Endodermal cell (in vitro differentiated cells): ENCODE results near the gene ZNF214. TPM values are rescaled to one million over a fixed set of nuclear protein-coding genes. Genes with fewer than 3 reads are reported as not detected.

ENCODE experiments used
- DNase-seq: peaks from one replicate; pipeline ENCODE4 v3.0.0-alpha.2; 2017
- H3K27ac ChIP-seq: 2 replicates; pipeline ENCODE4 v1.5.1; 2013; ENCODE audit warnings: mild to moderate bottlenecking, low read depth, low read length, moderate library complexity
- H3K27me3 ChIP-seq: 2 replicates; pipeline ENCODE4 v1.6.1; 2013; ENCODE audit warnings: mild to moderate bottlenecking, low read length, moderate library complexity; ENCODE audit not compliant: insufficient read depth, control insufficient read depth, poor library complexity, severe bottlenecking
- H3K36me3 ChIP-seq: 2 replicates; pipeline ENCODE4 v1.7.0; 2013; ENCODE audit warnings: mild to moderate bottlenecking, low read length, moderate library complexity; ENCODE audit not compliant: control insufficient read depth, insufficient read depth
- H3K4me1 ChIP-seq: one replicate; pipeline ENCODE4 v1.7.0; 2013; ENCODE audit warnings: low read length; ENCODE audit not compliant: control insufficient read depth, insufficient read depth
- H3K4me3 ChIP-seq: 2 replicates; pipeline ENCODE4 v1.5.1; 2013; ENCODE audit warnings: mild to moderate bottlenecking, low read length, moderate library complexity
- H3K9ac ChIP-seq: 2 replicates; pipeline ENCODE4 v1.6.1; 2013; ENCODE audit warnings: mild to moderate bottlenecking, low read length, moderate library complexity; ENCODE audit not compliant: poor library complexity, severe bottlenecking; ENCODE audit errors: extremely low read depth
- H3K9me3 ChIP-seq: 2 replicates; pipeline ENCODE4 v1.6.1; 2013; ENCODE audit warnings: mild to moderate bottlenecking, low read length, moderate library complexity; ENCODE audit not compliant: control insufficient read depth
- H3K27ac Mint-ChIP-seq: 2 replicates; pipeline ENCODE4 v1.8.0; 2020; ENCODE audit warnings: mixed read lengths
- H3K27me3 Mint-ChIP-seq: 2 replicates; pipeline ENCODE4 v1.8.0; 2021; ENCODE audit warnings: mild to moderate bottlenecking, mixed read lengths; ENCODE audit not compliant: insufficient read depth
- H3K36me3 Mint-ChIP-seq: 2 replicates; pipeline ENCODE4 v1.8.0; 2020; ENCODE audit warnings: low read depth, mixed read lengths
- H3K4me1 Mint-ChIP-seq: 2 replicates; pipeline ENCODE4 v1.8.0; 2020; ENCODE audit warnings: mixed read lengths
- H3K4me3 Mint-ChIP-seq: 2 replicates; pipeline ENCODE4 v1.8.0; 2020; ENCODE audit warnings: mild to moderate bottlenecking, moderate library complexity, mixed read lengths
- H3K9me3 Mint-ChIP-seq: 2 replicates; pipeline ENCODE4 v1.8.0; 2020; ENCODE audit warnings: mild to moderate bottlenecking, mixed read lengths
- CTCF ChIP-seq: fragments of 200-600 bp; sonication (generic); conservative IDR thresholded peaks from 2 replicates; pipeline ENCODE4 v1.5.0; 2021; ENCODE audit warnings: antibody characterized with exemption, mild to moderate bottlenecking
- WGBS, 2 experiments: methylation state at CpG; one replicate each; pipeline versions ENCODE4 v1.1.5 to v1.1.7; 2013; ENCODE audit warnings: missing lambda C conversion rate in 2 of 2, mixed read lengths in 1 of 2; ENCODE audit not compliant: insufficient coverage in 1 of 2, insufficient read length in 1 of 2; 5-methylcytosine and 5-hydroxymethylcytosine counted together
- total RNA-seq, 2 donors: library from RNA; stranded (reverse); fragmentation: NEBNext Ultra II Directional in 1 of 2; extraction: Animal tissue kit (Norgen Biotek cat#: 25700) in 1 of 2; gene quantifications; 2 replicates in 1 of 2; 3 replicates in 1 of 2; pipeline ENCODE4 v1.2.1, GENCODE V29; 2021

ZNF214 gene
- total RNA-seq, 2 donors from 2014 or later = 8.0 to 10.8 TPM

GRCh38 chr11:7046474-7047175 is 26.5 kb upstream of the ZNF214 start:
- H3K4me3 ChIP-seq = no peak overlapping the region
- Mint-ChIP-seq H3K27ac (no peak overlapping the region), H3K9me3 (no peaks in the 10 kb centered on the region), H3K4me1 (no peaks in the 10 kb centered on the region), H3K4me3 (no peak overlapping the region), H3K36me3 (no peaks in the 10 kb centered on the region), H3K27me3 (no peaks in the 10 kb centered on the region)
- no peaks in the 10 kb centered on the region for H3K9me3 ChIP-seq
- no peak overlapping the region for H3K27ac ChIP-seq
- TF ChIP-seq CTCF = no peak
- no peaks in the 10 kb centered on the region for H3K27me3 ChIP-seq
- H3K4me1 ChIP-seq = no peaks in the 10 kb centered on the region
- no peak for DNase-seq
- H3K9ac ChIP-seq = no peak overlapping the region
- 71 to 91% methylated on average over 2 to 3 of the region's 3 CpGs for WGBS, 2 experiments
- no peaks in the 10 kb centered on the region for H3K36me3 ChIP-seq

- Histone ChIP-seq H3K9me3 (no peaks in the 10 kb centered on the region), H3K9ac (no peak overlapping the region), H3K27ac (no peak overlapping the region), H3K4me3 (no peak overlapping the region), H3K27me3 (peaks cover 28% of the 10 kb centered on the region), H3K36me3 (no peaks in the 10 kb centered on the region), H3K4me1 (no peaks in the 10 kb centered on the region)
- Mint-ChIP-seq H3K4me1 (no peaks in the 10 kb centered on the region), H3K27ac (no peak overlapping the region), H3K9me3 (no peaks in the 10 kb centered on the region), H3K27me3 (peaks cover 15% of the 10 kb centered on the region), H3K36me3 (no peaks in the 10 kb centered on the region), H3K4me3 (no peak overlapping the region)
- WGBS, 2 experiments = 81 to 86% methylated on average over 2 to 6 of the region's 6 CpGs
- TF ChIP-seq CTCF = no peak
- DNase-seq = no peak
These were observed 13.9 kb upstream of the ZNF214 start for GRCh38 chr11:7034019-7034418.

- no peak for DNase-seq
- Histone ChIP-seq H3K9me3 (no peaks in the 10 kb centered on the region), H3K9ac (no peak overlapping the region), H3K4me3 (no peak overlapping the region), H3K36me3 (no peaks in the 10 kb centered on the region), H3K4me1 (no peaks in the 10 kb centered on the region), H3K27ac (no peak overlapping the region), H3K27me3 (peaks cover 26% of the 10 kb centered on the region)
- no peak overlapping the region for H3K27ac Mint-ChIP-seq
- no peak for TF ChIP-seq CTCF
- H3K4me1 Mint-ChIP-seq = no peaks in the 10 kb centered on the region
- no peaks in the 10 kb centered on the region for H3K9me3 Mint-ChIP-seq
- H3K27me3 Mint-ChIP-seq = peaks cover 15% of the 10 kb centered on the region
- 80% methylated on average over 1 of the region's 1 CpG; no CpG with 5 or more reads in 1 of the 2 experiments for WGBS, 2 experiments
- no peak overlapping the region for H3K4me3 Mint-ChIP-seq
- no peaks in the 10 kb centered on the region for H3K36me3 Mint-ChIP-seq
These were observed 12.5 kb upstream of the ZNF214 start for GRCh38 chr11:7032692-7033091.
